ENCODE data around the gene RPS29. TPM values are rescaled to one million over a fixed set of nuclear protein-coding genes. Genes with fewer than 3 reads are reported as not detected.

RPS29 gene
- total and polyA plus RNA-seq, 9 of the 15 experiments (the other 6 are each of a cell fraction or from before 2014, with no cell fraction given): 1,545 to 5,012 (median 2,448) TPM

GRCh38 chr14:49612251-49612650, 26.1 kb upstream of the RPS29 start:
- in situ Hi-C loops (cut with MboI): no loop called here
- no TSS peak for BruUV-seq (replicated peaks)
- Histone ChIP-seq H3K79me2 (ENCODE audit: control insufficient read depth, insufficient read depth, low read length) (peaks cover 25% of the 10 kb centered on the region), H3K27ac (ENCODE audit: extremely low read depth, low read depth, low read length) (no peak overlapping the region), H3K27me3 (ENCODE audit: control insufficient read depth in 2 of 2, insufficient read depth in 2 of 2, low read length in 2 of 2) (no peaks in the 10 kb centered on the region), H3K9me3 (replicated peaks; ENCODE audit: control insufficient read depth, insufficient read depth, low read depth, low read length) (no peaks in the 10 kb centered on the region), H2AFZ (ENCODE audit: low read depth, low read length) (no peak overlapping the region), H3K9me1 (ENCODE audit: control insufficient read depth, insufficient read depth, low read length) (peaks cover under 1% of the 10 kb centered on the region), H3K36me3 (ENCODE audit: control insufficient read depth, insufficient read depth, low read length) (peaks cover 45% of the 10 kb centered on the region), H3K4me1 (replicated peaks in 1 of 2; ENCODE audit: control insufficient read depth in 2 of 2, insufficient read depth in 2 of 2, low read length in 2 of 2) (peaks cover 0 to 4% of the 10 kb centered on the region in 2 experiments; a peak in 4 of 5 replicates), H3K4me2 (ENCODE audit: insufficient read depth, low read length) (no peak overlapping the region), H4K20me1 (replicated peaks; ENCODE audit: control insufficient read depth, insufficient read depth, low read length) (no peaks in the 10 kb centered on the region), H3K9ac (ENCODE audit: insufficient read depth in 1 of 2, low read depth in 2 of 2, low read length in 2 of 2) (no peak overlapping the region), H3K4me3 (no peak overlapping the region)
- intact Hi-C loops (cut with micrococcal nuclease): no loop called here
- 74% methylated on average over 4 of the region's 4 CpGs for WGBS (ENCODE audit: insufficient coverage, low coverage, missing lambda C conversion rate)
- TF ChIP-seq PKNOX1 (IDR thresholded peaks at IDR 0.05): no peak
- no peak for TF ChIP-seq E2F3 (CRISPR knock-in tag; IDR thresholded peaks at IDR 0.05)
- no peak for TF ChIP-seq MIER1 (IDR thresholded peaks at IDR 0.05; ENCODE audit: low read depth)
- no peak for TF ChIP-seq IRF2 (CRISPR knock-in tag; IDR thresholded peaks at IDR 0.05)
- no peak for TF ChIP-seq TCF3 (CRISPR knock-in tag; IDR thresholded peaks at IDR 0.05)
- no peak for TF ChIP-seq LCOR (CRISPR knock-in tag; IDR thresholded peaks at IDR 0.05)
- no peak for TF ChIP-seq ZBTB12 (CRISPR knock-in tag; IDR thresholded peaks at IDR 0.05)
- no peak for TF ChIP-seq PCBP2 (IDR thresholded peaks at IDR 0.05; ENCODE audit: low read depth, low read length, poor library complexity, severe bottlenecking)
- TF ChIP-seq MCM5 (IDR thresholded peaks at IDR 0.05; ENCODE audit: low read depth): no peak
- TF ChIP-seq E2F8 (IDR thresholded peaks at IDR 0.05; ENCODE audit: low read depth, partially characterized antibody): no peak
- DNase-seq (ENCODE audit: extremely low read depth in 1 of 4, low spot score in 3 of 4): no peak
- POLR2A ChIA-PET: interaction anchor here (0.8 to 1.0 kb wide), 2 partner anchors 8 to 13 kb away, joined by 3 read pairs; partner anchors contain the start of genes LRR1, MGAT2 and RPL36AL
- FAIRE-seq: no peak
- CTCF ChIA-PET (ENCODE audit: low intra/inter-chr PET ratio): no interaction called here
- ATAC-seq: no peak
